NCI-H2171 treated with DMSO at 0.1 percent for 48 hours (cell line): ENCODE data around the gene GLOD4.

ENCODE experiments used
- DNase-seq: peaks from one replicate; lab custom pipeline; 2025; lab: John Stamatoyannopoulos, UW

Gene GLOD4

DNA sequence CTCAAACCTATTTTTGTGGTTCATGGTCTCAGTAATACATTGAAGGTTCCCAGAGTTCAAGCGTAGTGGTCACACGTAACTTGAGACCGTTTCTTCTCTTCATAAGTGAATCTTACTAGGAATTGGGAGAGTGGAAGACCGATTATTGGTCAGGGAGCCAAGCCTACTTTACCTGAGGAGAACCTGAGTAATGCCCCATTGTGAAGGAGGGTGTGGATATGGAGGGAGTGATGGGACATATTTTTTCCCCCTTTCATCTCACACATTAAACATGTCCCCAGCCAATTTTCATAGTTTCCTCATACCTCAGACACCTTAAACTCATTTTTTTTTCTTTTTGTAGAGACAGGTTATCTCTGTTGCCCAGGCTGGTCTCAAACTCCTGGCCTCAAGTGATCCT is 38.9 kb downstream of the GLOD4 start:
- DNase-seq: no peak

DNA sequence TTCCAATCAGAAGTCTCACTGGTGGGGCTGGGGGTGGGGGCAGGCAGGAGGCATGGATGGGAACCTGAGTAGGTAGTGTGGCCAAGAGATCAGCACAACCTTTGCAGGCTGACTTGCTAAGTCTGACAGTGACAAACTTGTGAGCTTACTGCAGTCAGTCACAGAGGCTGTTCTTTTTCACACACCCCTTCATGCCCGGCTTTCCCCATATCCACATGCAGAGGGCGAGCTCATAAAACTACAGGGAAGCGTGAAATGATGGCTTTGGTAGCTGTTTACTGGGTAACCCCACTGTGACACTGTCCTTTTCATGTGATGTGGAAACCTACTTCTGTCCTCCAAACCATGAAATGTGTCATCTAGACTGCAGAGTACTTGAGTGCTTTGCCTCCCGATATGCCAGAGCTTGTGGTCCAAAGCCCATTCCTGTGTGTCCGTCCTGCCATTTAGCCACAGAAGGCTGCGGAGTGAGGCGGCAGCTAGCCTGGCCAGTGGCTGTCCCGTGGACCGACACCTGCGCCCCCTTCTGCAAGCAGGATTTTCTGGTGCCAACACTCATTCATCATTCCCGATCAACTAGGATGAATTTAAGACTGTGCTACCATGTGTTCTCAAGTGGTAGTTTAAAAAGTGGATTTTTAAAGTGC is 39.8 kb downstream of the GLOD4 start:
- DNase-seq: no peak

DNA sequence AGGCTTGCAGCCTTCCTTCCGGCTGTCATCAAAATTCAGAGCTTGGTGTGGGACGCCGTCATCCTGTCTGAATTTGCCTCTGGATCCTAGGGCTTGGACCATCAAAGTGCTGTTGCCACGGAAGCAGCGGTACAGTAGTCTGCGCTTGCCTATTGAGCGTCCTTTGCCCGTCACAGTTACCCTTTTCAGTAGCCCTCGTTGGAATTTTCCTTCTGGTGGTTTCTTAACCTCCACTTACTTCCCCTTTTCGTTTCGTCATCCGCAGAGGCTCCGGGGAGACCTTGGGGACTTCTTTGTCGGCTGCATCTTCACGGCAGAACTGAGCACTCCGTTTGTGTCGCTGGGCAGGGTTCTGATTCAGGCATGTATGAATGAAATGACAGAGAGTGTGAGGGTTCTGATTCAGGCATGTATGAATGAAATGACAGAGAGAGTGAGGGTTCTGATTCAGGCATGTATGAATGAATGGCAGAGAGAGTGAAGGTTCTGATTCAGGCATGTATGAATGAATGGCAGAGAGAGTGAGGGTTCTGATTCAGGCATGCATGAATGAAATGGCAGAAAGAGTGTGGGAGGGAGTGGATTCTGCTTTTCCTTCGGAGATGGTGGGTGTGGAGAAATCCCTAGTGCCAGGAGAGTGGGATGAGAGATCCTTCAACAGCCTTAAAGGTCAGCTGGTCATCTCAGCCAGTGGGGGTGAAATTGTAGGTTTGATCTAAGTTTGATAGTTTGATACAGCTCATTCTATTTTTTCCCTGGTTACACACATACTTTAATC is 41.7 kb downstream of the GLOD4 start:
- no peak for DNase-seq

DNA sequence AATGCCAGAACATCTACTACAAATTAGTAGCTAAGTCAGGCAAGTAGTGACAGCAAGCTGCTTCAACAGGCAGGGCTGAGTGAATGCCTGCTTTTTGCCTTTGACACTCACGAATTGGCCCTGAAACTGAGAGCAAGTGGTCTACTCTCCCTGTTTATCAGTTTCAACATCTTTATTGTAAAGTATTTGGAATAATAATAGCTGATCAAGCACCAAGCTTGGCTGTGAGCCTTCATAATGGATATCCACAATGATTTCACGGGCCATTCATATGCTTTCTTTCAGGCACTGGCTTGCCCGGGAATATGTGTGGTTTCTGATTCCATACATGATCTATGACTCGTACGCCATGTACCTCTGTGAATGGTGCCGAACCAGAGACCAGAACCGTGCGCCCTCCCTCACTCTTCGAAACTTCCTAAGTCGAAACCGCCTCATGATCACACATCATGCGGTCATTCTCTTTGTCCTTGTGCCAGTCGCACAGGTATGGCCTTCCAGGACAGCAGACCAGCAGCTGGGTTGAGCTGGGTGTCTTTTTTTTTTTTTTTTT is 44.4 kb downstream of the GLOD4 start:
- no peak for DNase-seq

DNA sequence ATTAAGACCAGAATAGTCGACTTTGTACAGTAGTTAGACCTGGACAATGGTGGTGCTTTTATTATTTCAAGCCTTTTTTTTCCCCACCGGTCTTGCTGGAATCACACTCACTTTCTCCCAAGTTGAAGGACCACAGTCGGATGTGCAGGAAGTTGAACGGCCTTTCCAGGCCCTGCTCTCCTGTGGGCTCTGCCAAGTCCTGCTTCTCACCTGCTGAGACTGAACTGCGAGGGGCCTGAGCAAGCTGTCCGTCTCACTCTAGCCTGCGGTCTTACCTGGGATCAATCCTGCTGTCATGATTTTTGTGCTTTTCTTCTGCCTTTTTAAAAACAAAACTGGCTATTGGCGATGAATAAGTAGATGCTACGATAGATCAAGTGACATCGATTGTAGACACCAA is 48.3 kb downstream of the GLOD4 start:
- no peak for DNase-seq

DNA sequence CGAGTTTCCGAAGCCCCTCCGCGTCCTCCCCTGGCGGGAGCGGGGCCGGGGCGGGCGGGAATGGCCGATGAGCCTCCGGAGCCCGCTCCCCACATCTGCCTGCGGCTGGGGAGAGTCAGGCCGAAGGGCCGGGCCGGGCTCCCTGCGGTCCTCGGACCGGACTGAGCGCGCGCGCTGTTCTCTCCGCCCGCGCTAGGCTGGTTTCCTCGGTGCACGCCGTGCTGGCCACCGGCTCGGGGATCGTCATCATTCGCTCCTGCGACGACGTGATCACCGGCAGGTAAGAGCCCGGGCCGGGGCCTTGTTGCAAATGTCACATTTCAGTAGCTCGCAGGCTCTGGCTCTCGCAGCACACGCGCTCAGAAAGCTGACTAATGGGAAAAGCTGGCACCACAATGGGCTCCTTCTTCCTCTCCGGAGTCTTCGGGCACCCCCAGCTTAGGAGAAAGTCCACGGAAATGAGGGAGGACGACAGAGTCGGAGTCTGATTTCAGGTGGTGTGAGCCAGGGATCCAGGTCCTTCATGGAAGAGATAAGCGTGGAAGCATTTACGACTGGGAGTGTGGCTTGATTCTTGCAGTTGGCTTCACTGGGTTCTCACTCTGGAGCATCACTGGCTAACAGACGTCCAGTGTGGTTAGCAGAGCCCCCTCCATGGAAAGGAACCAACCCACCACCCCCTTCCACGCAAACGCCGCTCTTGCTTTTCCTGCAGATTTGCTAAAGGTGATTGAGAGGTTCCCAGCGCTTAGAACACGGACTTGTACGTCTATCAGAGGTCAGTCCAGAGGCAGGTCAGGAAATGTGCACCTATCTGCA is 49.0 kb downstream of the GLOD4 start:
- DNase-seq: peak; percentile 19

DNA sequence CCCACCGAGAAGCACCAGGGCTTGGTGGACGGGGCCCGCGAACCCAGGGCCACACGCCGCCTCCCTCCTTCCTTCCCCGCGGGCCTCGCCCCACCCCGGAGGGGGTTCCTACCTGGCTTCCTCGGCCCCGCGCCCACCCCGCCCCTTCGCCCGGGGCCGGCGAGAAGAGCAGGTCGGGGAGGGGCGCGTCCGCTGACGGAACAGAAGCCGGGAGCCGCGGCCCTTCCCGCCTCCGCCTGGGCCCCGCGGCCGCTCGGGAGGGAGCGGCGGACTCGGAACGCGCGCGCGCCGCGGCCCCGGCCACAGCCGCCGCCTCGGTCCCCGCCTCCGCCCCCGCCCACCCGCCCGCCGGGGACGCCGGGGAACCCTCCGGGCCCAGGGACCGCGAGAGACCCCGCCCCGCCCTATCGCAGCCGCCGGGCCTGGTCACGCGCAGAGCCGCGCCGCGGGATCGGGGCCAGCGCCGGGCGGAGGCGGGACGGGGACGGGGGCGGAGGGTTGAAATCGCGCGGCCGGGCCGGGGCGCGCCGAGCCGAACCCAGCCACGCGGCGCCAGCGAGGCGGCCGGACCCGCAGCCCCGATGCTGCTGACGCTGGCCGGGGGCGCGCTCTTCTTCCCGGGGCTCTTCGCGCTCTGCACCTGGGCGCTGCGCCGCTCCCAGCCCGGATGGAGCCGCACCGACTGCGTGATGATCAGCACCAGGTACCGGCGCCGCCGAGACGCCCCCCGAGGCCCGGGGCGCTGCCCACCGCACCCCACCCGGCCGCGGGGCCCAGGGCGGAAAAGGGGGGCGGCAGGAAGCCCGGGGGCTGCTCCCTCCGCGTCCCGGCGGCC is 49.8 kb downstream of the GLOD4 start, which contains the start of gene TLCD3A:
TSS of gene TLCD3A (plus strand) at position 530 of the 835 bp plus-strand sequence. CDS start at position 582, 52 bp downstream.
- DNase-seq: peak; percentile 55

DNA sequence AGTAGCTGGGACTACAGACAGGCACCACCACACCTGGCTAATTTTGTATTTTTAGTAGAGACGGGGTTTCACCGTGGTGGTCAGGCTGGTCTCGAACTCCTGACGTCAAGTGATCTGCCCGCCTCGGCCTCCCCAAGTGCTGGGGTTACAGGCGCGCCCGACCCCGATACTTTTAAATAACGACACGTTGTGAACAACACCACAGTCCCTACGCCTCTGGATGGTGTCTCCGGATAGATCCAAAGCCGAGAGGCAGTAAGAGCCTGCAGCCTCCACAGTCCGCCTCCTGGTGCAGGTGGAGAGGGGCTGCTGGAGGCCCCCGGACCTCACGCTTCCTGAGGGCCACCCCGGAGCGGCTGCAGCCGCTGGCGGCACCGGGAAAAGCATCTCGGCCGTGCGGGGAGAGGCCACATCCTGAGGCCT is 50.4 kb downstream of the GLOD4 start:
- no peak for DNase-seq

DNA sequence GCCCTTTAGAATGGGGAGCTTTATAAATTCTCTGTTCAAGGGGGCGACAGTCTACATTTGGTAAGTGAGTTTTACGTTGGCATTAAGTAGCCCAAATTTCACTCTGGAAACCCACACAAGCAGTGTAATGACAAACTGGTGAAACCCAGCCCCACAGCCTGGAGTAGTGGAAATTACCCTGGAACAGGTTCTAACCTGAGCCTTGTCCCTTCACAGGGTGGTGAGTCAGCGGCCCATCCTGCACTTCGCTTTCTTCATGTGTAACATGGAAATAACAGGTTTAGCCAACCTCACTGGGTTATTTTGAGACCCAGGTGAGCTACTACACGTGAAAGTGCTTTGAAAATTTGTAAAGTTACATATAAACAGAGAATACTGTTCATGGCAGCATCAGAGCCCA is 53.2 kb downstream of the GLOD4 start:
- DNase-seq: no peak

DNA sequence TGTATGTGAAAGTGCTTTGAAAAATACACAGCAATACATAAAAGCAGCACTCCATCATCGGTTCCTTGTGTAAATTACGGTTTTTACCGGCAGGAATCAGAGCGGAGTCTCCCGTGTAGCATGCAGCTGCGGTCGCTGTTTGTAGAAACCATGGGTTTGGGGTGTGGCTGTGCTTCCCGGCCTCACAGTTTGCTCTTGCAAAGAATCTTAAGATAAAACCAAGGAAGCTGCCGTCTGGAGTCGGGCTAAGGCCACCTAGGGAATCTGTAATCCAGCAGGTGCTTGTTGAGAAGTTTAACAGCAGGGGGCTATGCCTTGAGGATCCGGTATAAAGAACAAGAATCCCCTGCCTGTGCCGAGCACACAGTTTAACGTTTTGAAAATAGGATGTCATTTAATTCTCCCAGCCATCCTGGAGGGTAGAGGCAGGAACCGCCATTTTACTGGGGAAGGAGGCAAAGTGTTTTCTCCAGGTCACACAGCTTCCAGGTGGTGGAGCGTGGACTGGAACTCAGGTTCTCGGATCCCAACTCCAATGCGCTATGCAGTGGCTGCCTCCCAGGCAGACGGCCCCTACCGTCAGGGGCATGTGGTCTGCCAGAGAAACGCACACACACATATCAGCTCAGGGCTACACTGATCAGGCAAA is 55.7 kb downstream of the GLOD4 start:
- no peak for DNase-seq

DNA sequence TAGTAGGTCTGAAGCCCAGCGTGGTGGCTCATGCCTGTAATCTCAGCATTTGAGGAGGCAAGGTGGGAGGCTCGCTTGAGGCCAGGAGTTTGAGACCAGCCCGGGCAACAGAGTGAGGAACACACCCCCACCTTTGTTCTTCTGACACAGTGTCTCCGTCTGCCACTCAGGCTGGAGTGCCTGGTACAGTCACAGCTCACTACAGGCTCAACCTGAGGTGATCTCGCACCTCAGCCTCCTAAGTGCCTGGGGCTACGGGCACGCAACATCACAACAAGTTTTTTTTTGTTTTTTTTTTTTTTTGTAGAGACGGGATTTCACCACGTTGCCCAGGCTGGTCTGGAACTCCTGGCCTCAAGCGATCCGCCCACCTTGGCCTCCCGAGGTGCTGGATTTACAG is 56.3 kb downstream of the GLOD4 start:
- DNase-seq: no peak

DNA sequence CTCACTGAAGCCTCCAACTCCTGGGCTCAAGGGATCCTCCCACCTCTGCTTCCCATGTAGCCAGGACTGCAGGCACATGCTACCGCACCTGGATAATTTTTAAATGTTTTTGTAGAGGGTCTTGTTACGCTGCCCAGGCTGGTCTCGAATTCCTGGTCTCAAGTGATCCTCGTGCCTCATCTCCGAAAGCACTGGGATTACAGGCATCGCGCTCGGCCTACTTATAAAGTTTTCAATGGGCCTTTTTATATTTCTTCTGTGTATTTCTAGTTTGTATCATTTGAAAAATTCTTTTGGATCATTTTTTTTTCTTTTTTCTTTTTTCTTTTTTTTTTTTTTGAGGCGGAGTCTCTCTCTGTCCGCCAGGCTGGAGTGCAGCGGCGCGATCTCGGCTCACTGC is 57.0 kb downstream of the GLOD4 start:
- no peak for DNase-seq

DNA sequence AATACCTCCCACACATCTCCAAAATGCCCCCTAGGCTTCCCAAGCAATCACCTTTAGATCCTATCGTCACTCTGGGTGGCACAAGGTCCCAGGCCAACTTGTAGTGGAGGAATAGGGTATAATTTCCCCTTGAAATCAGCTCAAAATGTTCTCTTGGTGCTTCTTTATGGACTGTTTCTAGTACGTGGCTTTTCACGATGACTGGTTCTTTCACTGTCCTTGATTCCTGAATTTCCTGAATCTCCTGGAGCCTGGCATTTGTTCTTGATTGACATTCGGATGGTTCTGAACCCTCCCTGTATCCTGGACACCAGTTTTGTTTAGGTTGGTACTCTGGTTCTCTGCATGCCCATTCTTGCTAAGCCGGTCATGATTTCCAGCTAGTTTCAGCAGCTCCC is 60.5 kb downstream of the GLOD4 start:
- no peak for DNase-seq

DNA sequence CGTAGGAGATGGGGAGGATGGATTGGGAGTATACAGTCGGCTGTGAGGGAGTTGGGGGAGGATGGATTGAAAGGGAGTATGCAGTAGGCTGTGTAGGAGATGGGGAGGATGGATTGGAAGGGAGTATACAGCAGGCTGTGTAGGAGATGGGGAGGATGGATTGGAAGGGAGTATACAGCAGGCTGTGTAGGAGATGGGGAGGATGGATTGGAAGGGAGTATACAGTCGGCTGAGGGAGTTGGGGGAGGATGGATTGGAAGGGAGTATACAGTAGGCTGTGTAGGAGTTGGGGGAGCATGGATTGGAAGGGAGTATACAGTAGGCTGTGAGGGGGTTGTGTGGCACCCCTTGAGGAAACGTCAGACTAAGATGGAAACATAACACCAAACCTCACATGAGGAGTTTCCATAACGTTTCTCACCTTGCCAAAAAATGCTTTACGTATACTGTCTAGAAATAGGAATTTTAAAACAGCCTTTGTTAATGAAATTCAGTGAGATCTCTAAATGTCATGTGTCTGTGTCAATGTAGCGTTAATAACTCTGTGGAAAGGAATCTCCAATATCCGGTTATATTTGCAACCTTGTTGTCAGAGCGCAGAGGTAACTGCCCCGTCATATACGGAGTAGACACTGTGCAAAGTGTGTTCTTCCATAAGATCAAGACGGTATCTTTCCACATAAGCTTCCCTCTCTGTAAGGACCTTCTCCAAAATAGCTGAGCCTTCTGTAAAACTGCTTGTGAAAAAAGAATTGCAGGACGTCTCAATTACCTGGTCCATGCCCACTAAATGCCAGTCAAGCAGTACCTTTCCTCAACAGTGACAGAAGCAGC is 61.2 kb downstream of the GLOD4 start:
- no peak for DNase-seq

DNA sequence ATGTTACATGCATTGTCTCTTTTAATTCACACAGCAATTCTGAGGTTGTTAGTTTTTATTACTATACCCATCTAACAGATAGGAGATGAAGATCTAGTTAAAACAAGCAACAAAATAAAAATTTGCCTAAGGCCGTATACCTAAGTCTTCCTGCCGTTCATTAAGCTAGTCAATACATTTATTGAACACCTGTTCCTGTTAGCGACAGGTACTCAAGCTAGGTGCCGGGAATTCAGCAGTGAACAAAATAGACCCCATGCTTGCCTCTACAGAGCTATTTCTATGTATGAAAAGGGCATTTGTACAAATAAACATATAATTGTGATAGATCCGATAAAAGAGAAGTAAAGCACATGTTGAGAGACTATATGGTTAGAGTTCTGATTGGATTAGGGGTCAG is 64.0 kb downstream of the GLOD4 start:
- no peak for DNase-seq
